Omental fat pad (tissue), 4 donors: ENCODE data around the gene MACROD2. TPM values are rescaled to one million over a fixed set of nuclear protein-coding genes. Genes with fewer than 3 reads are reported as not detected.

ENCODE experiments used
- ATAC-seq: fragments of 150-250 bp; one replicate; pipeline ENCODE4 v1.9.1; 2016; ENCODE audit warnings: mild to moderate bottlenecking, moderate library complexity; ENCODE audit not compliant: low FRiP score
- DNase-seq: peaks from one replicate; pipeline ENCODE4 v3.0.0-alpha.2; 2019; ENCODE audit warnings: low spot score
- CTCF ChIP-seq, 3 donors: fragments of 450-650 bp; IDR thresholded peaks; one replicate each; pipeline ENCODE4 v1.5.1; 2016 to 2017; ENCODE audit warnings: antibody characterized with exemption in 3 of 3, mild to moderate bottlenecking in 3 of 3, moderate library complexity in 2 of 3
- total RNA-seq, 4 donors: library from RNA; depleted of rRNA; stranded (reverse); fragments of >200 nt; gene quantifications; one replicate each; pipeline ENCODE4 v1.1.0, GENCODE V29; 2016

The MACROD2 gene
- total RNA-seq, 4 donors from 2014 or later: 6.8 to 54.1 (median 7.4) TPM

GRCh38 chr20:14611479-14611878 lies 616.2 kb downstream of the MACROD2 start:
- ATAC-seq: no peak

GRCh38 chr20:14612391-14612790 lies 617.1 kb downstream of the MACROD2 start:
- TF ChIP-seq CTCF (IDR thresholded peaks at IDR 0.05): no peak
- ATAC-seq (no peak), DNase-seq (no peak)

More at GRCh38 chr20:14611479-14611878, 616.2 kb downstream of the MACROD2 start:
- no peak for DNase-seq
- TF ChIP-seq CTCF (IDR thresholded peaks at IDR 0.05): no peak

- ATAC-seq (no peak), DNase-seq (no peak)
- no peak for TF ChIP-seq CTCF (IDR thresholded peaks at IDR 0.05)
Measured at GRCh38 chr20:14616003-14616402, 620.7 kb downstream of the MACROD2 start.

GRCh38 chr20:14617123-14617522 lies 621.8 kb downstream of the MACROD2 start:
- no peak for DNase-seq
- no peak for ATAC-seq
- TF ChIP-seq CTCF (IDR thresholded peaks at IDR 0.05): no peak

GRCh38 chr20:14619411-14619810 lies 624.1 kb downstream of the MACROD2 start:
- TF ChIP-seq CTCF (IDR thresholded peaks at IDR 0.05): no peak
- DNase-seq: no peak
- ATAC-seq: no peak

- ATAC-seq (peak; percentile 50), DNase-seq (no peak)
- no peak for TF ChIP-seq CTCF (IDR thresholded peaks at IDR 0.05)
Measured at GRCh38 chr20:14622796-14623195, 627.5 kb downstream of the MACROD2 start.

- DNase-seq: no peak
- no peak for TF ChIP-seq CTCF (IDR thresholded peaks at IDR 0.05)
- no peak for ATAC-seq
Measured at GRCh38 chr20:14631011-14631410, 635.7 kb downstream of the MACROD2 start.
